Posterior vena cava (tissue), 2 donors: ENCODE data around the gene UQCR11. TPM values are rescaled to one million over a fixed set of nuclear protein-coding genes. Genes with fewer than 3 reads are reported as not detected.

ENCODE experiments used
- DNase-seq: peaks from one replicate; pipeline ENCODE4 v3.0.0-alpha.2; 2020; ENCODE audit warnings: low spot score
- intact Hi-C, 2 donors: fragments of 100-400 bp; cut with DNase I; formaldehyde crosslinking; loops; one replicate each; pipeline versions ENCODE4 v1.14.1 to v1.14.2; 2022 to 2023
- total RNA-seq, 2 donors: library from RNA; stranded (reverse); fragmentation: NEBNext Ultra II Directional; extraction: Animal tissue kit (Norgen Biotek cat#: 25700); gene quantifications; one replicate each; pipeline ENCODE4 v1.2.1, GENCODE V29; 2021
- donor health status: DM: yes; HTN: yes; CAD: no.
- donor health status: DM: yes; HTN: yes; CAD: no.

The UQCR11 gene
- total RNA-seq, 2 donors from 2014 or later: 197 to 252 TPM

DNA sequence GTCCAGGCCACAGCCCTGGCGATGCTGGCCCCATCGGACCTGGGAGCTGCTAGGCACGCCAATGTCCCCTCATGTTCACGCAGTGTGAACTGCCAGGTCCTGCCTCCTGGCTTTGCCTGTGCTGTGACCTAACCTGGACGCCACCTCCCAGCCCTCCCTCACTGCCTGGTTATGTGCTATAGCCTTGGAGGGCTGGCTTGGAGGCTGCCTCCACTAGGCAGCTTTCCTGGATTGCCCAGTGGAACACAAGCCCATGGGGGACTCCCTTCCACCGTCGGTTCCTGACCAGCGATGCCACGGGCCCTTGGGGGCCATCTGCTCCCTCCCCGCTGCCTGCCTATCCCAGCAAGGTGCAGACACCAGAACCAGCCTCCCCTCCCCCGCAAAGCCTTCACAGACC lies 15.2 kb upstream of the UQCR11 start:
- no peak for DNase-seq
- intact Hi-C loops: no loop called here

DNA sequence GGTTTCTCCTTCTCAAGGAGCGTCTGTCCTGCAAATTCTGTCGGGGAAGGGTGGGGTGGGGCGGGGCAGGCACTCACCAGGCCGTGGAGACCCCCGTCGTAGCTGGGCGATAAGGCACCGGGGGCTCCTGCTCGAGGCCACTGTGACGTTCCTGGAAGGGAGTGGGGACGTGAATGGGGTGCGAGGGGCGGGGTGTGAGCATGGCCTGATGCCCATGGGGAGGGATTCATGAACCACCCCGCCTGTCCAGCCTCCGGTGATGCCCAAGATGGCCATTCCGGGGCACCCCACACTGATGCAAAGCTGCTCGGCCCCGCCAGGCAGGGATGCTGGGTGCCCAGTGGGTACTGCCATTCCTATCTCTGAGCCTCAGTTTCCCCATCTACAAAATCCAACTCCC lies 14.4 kb upstream of the UQCR11 start:
- DNase-seq: no peak

DNA sequence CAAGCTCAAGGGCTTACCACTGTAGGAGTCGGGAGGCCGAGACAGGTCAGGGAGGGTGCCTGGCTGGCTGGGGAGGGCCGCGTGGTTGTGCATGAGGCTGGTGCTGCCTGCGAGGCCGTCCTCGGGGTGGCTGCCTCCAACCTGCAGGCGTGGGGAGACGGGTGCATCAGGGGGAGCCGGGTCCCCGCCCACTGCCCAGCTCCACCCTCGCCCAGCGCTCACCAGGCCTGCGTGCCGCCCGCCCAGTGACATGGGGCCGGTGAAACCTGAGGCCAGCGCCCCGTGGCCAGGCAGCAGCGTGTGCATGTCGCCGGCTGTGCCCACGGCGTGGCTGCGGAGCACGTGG lies 13.8 kb upstream of the UQCR11 start:
- no peak for DNase-seq
- intact Hi-C loops: no loop called here

More for the DNA sequence above, 14.4 kb upstream of the UQCR11 start:
- intact Hi-C loops: no loop called here

DNA sequence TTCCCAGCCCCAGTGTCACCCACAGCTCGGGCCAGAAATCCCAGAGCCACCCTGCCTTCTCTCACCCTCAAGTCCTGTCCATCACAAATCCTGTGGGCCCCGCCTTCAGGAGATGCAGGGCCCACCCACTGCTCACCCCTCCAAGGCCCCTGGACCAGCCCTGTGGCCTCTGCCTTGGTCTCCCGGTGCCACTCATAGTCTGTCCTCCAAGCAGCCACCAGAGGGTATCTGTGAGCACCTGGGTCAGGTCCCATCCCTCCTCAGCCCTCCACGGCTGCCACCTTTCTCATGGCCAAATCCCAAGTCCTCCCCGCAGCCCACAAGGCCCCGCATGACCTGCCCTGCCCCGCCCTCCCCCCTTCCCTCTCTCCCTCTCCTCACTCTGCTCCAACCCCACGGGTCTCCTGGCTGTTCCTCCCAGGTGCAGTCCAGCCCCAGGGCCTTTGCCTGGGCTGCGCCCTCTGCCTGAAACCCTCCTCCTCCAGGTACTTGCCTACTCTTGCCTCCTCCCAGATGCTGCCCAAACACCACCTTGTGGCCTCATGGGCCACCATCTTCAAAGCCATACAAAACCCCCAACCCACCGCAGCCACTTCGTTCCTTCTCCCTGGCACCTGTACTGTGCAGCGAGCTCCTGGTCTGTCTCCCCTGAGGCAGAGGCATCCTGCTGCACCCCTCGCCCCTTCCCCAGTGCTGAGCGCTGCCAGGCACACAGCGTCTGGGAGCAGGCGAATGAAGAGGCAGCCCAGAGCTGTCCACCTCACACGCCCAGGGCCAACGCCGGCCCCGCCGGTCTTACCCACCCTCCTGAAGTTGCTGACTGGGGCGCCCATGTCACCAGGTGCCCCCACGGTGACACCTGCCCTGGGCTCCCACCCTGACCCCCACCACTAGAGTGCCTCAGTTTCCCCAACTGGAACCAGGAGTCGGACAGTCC lies 13.2 kb upstream of the UQCR11 start:
- intact Hi-C loops: no loop called here
- no peak for DNase-seq

DNA sequence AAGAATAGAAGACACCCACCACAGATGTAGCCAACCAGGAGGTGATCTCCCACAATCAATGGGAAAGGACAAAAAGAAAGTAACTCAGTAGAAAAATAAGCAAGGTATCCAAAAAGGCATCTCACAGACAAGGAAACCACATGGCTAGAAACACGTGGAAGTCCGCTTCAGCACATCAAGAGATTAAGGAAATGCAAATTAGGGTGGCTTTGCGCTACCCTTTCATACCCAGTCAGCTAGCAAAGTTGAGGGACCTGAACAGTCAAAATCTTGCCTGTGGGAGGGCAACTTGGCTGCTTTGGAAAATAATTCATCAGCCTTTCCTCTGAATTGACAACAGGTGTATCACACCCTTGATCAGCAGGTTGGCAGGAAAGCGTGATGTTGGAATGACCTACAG lies 11.6 kb upstream of the UQCR11 start:
- intact Hi-C loops: no loop called here
- no peak for DNase-seq

DNA sequence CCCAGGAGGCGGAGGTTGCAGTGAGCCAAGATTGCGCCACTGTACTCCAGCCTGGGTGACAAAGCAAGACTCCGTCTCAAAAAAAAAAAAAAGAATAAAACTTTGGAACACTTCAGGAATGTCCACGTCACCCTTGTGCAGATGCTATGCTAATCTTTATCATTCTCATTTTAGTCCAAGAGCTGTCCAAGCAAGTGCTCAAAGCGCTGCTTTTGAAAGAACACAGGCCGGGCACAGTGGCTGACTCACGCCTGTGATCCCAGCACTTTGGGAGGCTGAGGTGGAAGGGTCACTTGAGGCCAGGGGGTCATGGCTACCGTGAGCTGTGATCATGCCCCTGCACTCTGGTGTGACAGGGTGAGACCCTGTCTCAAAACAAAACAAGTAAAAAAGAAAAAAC lies 11.1 kb upstream of the UQCR11 start:
- DNase-seq: no peak
- intact Hi-C loops: no loop called here

DNA sequence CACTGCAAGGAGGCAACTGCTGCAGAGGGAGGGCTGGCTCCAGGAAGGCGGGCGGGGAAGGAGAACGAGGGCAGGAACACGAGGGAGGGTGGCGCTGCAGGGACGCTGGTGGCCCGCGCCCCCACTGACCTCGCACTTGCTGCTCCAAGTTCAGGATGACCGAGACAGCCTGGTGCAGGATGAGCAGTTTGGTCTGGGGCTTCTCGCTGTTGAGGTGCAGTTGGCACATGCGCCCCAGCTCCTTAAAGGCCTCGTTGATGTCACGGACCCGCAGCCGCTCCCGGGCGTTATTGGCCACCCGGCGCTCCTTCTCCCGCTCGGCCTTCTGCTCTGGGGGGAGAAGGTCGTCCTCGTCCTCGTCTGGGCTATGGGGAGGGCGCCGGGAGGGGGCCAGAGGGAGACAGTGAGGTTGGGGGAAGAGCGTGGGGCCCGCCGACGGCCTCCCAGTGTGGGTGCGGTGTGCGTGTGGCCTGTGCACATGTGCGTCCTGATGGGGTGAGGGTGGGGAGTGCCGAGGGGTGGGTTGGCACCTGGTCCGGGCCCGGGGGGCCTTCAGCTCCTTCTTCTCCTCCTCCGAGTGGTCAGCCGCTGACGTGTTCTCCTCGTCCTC lies 10.0 kb upstream of the UQCR11 start:
- intact Hi-C loops: no loop called here
- DNase-seq: no peak

DNA sequence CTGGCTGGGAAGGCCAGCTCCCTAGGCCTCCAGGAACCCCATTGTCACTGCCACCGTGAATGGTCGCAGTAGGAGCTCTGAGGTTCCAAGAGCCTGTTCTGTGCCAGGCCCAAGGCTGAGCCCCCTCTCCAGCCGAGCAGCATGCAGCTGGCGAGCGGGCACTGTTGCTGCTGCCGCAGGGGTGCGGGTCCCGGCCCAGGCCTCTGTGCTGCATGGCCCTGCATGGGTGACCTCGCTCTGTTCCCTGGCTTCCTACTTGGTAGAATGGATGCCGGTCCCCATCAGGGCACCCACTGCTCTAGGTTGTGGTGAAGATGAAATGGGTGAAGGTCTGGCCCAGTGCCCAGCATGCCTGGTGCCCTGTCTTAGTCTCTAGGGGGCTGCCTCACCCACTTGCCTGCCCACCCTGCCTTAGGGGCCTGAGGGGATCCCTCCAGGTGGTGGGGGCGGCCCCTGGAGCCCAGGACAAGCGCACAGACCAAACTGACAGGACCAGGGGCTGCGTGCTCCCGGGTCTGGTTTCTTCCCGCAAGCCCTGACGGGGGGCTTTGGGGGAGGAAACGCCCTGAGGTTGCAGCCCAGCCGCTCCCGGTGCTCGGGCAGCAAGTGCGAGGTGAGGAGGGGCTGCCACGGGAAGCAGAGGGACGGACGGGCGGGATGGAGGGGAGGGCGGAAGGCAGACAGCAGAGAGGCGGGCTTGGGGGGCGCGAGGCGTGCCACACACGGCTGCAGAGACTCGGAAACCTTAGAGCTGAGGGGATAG lies 8.7 kb upstream of the UQCR11 start:
- intact Hi-C loops: no loop called here

DNA sequence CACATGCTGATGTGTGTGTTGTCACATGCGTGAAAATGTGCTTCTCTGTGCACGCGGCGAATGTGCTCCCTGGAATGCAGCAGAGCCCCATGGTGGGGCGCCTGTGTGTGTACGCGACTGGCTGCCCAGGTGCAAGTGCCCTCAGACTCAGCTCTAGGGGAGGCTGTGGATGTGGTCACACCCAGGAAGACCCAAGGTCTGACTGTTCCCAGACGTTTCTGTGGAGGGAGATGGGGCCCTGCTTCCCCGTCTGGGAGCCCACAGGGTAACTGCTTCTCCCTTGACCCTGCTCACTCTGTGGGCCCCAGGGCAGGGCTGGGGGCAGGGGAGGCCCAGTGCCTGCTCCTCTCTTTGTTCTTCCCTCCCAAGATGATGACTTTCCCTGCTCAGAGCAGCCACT lies 7.9 kb upstream of the UQCR11 start:
- intact Hi-C loops: no loop called here

More for the DNA sequence above, 8.7 kb upstream of the UQCR11 start:
- DNase-seq: no peak

DNA sequence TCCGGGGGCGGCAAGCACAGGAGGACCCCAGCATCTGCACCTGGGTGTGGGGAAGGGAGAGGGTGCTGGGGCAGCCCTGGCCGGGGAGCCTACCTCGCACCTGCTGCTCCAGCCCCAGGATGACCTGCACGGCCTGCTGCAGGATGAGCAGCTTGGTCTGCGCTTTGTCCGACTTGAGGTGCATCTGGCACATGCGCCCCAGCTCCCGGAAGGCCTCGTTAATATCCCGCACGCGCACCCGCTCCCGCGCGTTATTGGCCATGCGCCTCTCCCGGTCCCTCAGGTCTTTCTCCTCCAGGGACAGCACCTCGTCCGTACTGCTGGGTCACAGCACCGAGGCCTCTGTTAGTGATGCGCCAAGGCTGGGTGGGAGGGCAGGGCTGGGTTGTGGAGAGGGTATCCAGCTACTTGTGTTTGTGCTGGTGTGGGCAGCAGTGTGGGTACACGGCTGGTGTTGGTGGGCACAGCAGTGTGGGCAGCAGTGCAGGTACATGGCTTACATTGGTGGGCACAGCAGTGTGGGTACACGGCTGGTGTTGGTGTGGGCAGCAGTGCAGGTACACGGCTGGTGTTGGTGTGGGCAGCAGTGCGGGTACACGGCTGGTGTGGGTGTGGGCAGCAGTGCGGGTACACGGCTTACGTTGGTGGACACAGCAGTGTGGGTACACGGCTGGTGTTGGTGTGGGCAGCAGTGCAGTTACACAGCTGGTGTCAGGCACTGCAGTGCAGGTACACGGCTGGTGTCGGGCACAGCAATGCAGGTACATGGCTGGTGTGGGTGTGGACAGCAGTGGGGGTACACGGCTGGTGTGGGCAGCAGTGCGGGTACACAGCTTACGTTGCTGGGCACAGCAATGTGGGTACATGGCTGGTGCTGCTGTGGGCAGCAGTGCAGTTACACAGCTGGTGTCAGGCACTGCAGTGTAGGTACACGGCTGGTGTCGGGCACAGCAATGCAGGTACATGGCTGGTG lies 7.1 kb upstream of the UQCR11 start:
- DNase-seq: no peak
- intact Hi-C loops: no loop called here

More for the DNA sequence above, 7.9 kb upstream of the UQCR11 start:
- no peak for DNase-seq

DNA sequence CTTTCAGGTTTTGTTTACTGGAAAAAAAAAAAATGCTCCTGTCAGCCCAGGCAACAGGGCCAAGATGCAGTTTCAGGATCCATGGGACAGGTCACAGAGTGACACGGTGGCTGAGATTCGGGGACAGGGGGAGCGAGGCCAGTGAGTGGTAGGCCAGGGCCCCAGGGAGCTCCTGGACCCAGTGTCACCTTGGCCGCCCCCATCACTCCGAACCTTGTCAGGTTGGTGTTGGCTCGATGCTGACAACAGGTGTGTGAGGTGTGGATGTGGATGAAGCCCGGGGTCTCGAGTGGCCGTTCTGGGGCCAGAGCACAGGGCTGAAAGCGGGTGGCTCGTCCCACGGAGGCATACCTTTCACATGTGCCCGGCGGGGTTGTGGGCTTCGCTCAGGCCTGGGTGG lies 6.1 kb upstream of the UQCR11 start:
- intact Hi-C loops: no loop called here
- DNase-seq: no peak

DNA sequence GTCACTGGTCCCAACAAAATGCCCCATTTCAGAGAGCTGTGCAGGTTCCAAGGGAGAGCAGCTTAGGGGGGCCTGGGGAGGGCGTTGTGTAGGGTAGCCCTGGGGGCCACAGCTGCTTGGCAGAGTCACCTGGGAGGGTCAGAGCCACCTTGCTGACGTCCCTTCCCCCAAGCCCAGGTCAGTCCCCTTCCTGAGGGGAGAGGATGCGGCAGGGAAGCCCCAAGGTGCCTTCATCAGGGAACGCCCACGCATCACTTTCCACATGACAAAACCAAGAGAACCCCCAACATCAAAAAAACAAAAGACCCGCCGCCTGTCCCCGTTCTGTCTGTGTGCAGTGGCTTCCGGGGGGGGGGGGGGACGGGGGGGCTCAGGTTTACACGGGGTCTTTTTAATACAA lies 5.3 kb upstream of the UQCR11 start:
- intact Hi-C loops: no loop called here

DNA sequence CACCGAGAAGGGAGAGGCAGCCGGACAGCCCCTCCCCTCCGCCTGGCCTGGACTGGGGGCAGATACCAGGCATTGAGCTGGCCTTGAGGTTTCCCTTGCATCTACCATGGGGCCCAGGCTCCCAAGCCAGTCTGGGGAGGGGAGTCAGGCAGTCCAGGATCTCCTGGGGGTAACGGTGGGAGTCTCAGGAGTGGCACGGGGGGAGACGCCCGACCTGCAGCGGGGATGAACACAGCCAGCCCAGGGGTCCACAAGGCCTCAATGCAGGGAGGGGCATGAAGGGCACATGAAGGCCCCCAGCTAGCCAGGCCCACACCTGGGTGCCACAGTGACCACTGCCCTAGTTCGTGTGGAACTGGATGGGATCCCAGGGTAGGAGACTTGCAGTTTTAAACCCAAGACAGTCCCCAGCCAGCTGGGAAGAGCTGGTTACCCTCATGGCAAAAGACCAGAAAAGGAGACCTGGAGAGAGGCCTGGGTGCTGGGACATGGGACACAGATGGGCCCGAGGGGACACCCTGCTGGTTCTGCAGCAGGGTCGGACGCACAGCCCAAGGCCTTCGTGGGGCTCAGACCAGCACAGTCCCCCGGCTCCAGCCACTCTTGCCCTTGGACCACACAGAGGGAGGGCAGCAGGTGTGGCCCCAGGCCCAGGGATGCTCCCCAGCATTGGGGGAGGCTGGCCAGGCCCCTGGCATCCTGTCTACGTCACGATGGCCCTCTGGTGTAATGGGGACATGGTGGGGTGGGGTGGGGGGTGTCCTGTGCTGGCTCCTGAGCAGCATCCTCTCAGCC lies 4.6 kb upstream of the UQCR11 start:
- intact Hi-C loops: loop anchor here in 1 of 2 donors (2.0 kb wide), 1 partner anchor 35 kb away; no protein-coding TSS in a partner anchor

More for the DNA sequence above, 5.3 kb upstream of the UQCR11 start:
- no peak for DNase-seq

DNA sequence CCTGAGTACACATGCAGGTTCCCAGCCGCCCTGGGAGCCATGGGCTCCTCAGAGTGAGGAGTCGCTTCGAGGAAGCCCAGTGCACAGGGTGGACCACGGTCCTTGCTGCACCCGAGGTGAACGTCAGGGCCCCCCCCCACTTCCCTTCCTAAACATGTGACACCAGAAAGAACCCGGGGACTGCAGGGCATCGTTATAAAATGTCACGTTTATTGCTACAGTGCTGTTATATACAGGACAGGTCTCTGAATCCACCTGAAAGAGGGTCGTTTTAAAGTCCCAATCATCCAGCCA lies 3.8 kb upstream of the UQCR11 start:
- no peak for DNase-seq
- intact Hi-C loops: loop anchor here in 1 of 2 donors (2.0 kb wide), 1 partner anchor 36 kb away; no protein-coding TSS in a partner anchor

More for the DNA sequence above, 4.6 kb upstream of the UQCR11 start:
- no peak for DNase-seq

DNA sequence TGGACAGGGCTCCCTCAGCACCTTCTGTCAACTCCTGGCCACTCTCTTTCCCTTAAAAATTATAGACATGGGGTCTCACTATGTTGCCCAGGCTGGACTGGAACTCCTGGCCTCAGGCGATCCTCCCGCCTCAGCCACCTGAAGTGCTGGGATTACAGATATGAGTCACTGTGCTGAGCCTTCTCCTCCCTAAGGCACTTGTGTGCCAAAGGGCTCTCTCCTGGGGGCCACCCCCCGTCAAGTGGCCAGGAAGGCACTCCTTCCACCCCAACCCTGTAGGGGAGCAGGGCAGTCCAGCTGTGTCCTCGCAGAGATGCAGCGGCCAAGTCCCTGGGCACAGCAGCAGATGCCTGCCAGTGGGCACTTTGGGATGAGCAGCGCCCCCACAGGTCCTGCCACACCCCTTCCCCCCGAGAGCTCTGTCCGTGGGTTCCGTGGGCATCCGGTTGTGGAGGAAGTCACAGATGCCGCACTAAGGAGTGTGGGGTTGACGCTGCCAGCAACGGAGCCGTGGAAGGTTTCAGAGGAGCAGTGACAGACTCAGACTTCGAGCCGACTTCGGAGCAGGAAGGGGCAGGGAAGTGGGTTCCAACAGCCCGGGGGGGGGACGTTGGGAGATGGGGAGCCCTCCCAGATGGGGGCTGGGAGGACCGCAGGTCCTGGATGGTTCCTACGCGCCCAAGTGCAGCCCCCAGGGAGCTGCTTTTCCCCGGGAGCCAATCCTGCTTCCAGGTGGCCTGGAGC lies 3.3 kb upstream of the UQCR11 start:
- intact Hi-C loops: loop anchor here in 1 of 2 donors (2.0 kb wide), 1 partner anchor 36 kb away; no protein-coding TSS in a partner anchor
- no peak for DNase-seq

DNA sequence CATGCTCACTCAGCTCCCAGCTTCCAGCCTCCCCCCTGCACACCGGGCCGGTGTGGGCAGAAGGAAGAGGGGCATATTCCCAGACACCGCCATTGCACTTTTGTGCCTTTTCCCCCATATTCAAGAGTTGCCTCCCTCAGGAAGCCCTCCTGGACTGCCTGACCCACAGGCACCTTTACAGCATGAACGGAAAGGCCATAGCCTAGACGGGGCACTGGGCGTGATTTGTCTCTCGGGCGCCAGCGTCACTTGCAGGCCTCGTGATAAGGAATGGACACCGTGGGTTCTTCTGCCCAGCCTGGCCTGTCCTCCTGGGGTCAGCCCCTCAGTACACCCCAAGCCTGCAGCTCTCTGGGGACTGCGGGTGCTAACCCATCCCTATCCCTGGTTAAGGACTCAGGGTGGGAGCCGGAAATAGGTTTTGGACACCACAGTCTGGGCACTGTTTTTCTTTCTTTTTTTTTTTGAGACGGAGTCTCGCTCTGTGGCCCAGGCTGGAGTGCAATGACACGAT lies 933 bp upstream of the UQCR11 start:
- intact Hi-C loops: no loop called here
- no peak for DNase-seq

DNA sequence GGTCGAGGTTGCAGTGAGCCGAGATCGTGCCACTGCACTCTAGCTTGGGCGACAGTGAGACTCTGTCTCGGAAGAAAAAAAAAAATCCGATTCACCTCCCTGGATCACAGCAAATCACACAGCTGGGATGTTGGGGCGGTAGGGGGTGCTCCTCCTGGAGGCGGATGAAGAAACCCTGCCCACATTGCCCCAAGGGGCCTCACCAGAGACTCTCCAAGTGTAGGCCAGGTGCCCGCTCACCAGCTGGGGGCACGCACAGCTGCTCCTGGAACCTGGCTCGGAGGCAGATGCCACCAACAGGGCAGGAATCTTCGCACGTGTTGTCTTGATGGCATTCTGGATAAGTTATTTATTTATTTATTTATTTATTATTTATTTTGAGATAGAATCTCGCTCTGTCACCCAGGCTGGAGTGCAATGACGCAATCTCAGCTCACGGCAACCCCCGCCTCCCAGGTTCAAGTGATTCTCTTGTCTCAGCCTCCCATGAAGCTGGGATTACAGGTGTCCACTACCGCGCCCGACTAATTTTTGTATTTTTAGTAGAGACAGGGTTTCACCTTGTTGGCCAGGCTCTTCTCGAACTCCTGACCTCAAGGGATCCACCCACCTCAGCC lies 3.1 kb downstream of the UQCR11 start:
- intact Hi-C loops: no loop called here
- no peak for DNase-seq
